Measurements from ENCODE around the gene CRIM1.

- TF ChIP-seq POLR2A (IDR thresholded peaks at IDR 0.05; ENCODE audit: low read depth) (no peak), CTCF (IDR thresholded peaks at IDR 0.05) (no peak), POLR2AphosphoS5 (IDR thresholded peaks at IDR 0.05) (no peak), EP300 (IDR thresholded peaks at IDR 0.05) (no peak)
Measured at GRCh38 chr2:36421379-36421778, 65.8 kb downstream of the CRIM1 start.
